ENCODE results near the gene CELF4.
"Not testable (repeated sequence)": the region's sequence is repeated elsewhere in the genome, so short reads cannot be mapped to it uniquely, and the experiment has no call there.

CELF4 gene

DNA sequence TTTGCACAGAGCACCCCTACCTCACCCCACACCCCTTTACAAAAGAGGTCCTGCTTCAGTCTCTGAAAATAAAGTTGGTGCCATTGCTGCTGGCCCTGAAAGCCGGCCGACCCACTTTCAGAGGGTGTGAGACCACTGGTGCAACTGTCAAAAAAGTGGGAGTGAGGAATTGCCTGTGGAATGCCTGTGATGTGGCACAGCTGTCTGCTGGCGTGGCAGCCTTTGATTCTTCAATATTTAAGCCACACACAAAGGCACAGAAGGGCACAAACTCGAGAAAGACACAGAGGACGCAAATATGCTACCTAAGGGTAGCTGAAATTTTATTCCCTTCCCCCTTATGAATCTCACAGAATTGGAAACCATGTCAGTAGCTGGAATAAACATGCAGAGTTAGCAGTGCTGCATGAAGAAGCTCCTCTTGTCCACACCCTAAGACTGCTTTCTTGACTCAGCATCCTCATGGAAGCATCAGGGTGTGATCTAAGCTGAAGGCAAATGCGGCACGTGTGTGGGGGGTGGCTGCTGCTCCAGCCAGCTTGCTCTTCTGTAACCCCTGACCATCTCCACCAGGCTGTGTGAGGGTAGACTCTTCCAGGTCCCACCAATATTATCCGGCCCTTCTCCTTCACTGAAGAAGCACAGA, 92.3 kb downstream of the CELF4 start:
- DNase-seq (ENCODE audit: low spot score) = no peak
- FAIRE-seq = no peak

GRCh38 chr18:37471637-37472036, 94.0 kb downstream of the CELF4 start:
- FAIRE-seq = no peak

DNA sequence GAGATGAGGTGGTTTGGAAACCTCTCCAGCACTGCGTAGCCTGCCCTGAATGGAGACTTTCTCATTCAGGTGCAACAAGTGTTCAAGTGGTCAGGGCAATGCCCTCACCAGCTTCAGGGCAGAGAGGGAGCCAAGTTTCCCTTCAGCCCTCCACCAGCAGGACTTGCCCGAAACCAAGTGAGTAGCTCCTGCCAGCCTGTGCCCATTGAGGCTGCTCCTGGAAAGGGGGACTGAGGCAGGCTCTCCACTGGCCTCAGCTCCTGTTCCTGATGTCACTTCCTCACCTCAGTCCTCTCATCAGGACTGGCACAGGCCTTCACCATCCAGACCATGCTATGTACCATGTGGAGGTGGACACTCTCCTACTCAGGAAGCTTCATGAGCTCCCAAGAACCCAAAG, 94.6 kb downstream of the CELF4 start:
- FAIRE-seq = no peak
- no peak for DNase-seq (ENCODE audit: low spot score)

More at GRCh38 chr18:37471637-37472036, 94.0 kb downstream of the CELF4 start:
- no peak for DNase-seq (ENCODE audit: low spot score)

DNA sequence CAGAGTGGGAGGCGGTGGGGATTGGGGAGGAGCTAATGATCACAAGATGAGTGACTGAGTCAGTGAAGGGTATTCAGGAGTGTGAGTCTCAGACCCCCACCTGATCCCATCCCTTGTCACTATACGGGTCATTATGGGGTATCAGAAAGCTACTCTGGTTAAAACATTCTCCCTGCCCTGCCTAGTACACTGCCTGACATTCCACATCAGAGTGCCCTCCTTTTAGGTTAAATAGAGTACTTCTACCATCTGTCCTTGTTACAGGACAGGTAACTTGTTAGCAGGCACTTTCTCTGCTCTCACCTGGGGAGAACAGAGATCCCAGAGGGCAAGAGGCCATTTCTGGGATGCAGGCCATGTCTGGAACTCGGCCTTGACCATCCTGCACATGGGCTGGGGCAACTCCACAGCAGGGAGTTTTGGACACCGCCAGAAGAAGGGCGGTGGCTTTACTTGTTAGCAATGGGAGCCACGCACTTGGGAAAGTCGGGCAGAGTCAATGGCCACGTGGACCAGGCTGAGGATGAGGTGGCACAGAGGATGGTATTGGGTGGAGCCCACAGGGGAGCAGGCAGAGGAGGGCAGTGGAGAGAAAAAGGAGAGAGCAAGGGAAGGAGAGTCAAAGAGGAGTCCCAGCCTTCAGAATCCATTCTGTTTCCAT, 98.5 kb downstream of the CELF4 start:
- DNase-seq (ENCODE audit: low spot score) = no peak
- no peak for FAIRE-seq

GRCh38 chr18:37465958-37466357, 99.6 kb downstream of the CELF4 start:
- no peak for FAIRE-seq
- DNase-seq (ENCODE audit: low spot score) = no peak

DNA sequence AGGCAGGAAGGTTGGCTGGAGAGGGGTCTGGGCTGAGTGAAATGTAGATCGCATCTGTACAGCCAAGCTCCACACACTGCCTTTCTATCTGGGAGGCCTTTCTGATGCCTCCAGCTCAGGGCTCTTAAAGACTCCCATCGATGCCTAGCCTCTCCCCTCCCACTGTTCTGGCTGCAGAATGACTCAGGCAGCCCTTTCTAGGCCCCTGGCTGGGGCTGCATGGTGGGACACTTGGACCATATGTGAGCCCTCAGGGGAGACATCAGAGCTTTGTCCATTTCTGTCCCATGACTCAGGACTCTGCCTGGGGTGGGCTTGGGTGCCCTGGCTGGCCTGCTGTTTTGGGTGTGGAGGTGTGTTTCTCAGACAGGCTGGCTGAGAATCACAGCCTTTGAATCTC, 101.3 kb downstream of the CELF4 start:
- DNase-seq (ENCODE audit: low spot score) (no peak), FAIRE-seq (no peak)

- not testable (repeated sequence) for DNase-seq (ENCODE audit: low spot score); FAIRE-seq
Observed at GRCh38 chr18:37461329-37461728, 104.3 kb downstream of the CELF4 start.

GRCh38 chr18:37460604-37461003, 105.0 kb downstream of the CELF4 start:
- DNase-seq (ENCODE audit: low spot score) = no peak
- FAIRE-seq = no peak

DNA sequence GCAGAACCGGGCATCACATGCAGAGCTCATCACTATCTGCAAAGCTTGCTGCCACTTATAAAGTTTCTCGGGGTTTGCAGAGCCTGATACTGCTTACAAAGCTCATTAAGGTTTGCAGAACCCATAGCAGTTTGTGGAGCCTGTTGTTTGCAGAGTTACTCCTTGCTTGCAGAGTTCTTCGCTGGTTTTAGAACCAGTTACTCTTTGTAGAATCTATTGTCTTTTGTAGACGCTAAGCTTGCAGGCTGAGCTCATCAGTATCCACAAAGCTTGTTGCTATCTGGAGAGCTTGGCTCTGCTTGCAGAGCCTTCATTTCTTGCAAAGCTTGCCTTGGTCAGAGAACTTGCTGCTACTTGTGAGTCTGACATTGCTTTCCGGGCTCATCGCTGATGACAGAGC, 106.9 kb downstream of the CELF4 start:
- FAIRE-seq (no peak), DNase-seq (ENCODE audit: low spot score) (no peak)

GRCh38 chr18:37457753-37458152, 107.8 kb downstream of the CELF4 start:
- FAIRE-seq = no peak
- DNase-seq (ENCODE audit: low spot score) = no peak

- DNase-seq (ENCODE audit: low spot score) (no peak), FAIRE-seq (no peak)
Observed at GRCh38 chr18:37457341-37457740, 108.3 kb downstream of the CELF4 start.

GRCh38 chr18:37456873-37457272, 108.7 kb downstream of the CELF4 start:
- FAIRE-seq = no peak

GRCh38 chr18:37456395-37456794, 109.2 kb downstream of the CELF4 start:
- FAIRE-seq (no peak), DNase-seq (ENCODE audit: low spot score) (no peak)

More at GRCh38 chr18:37456873-37457272, 108.7 kb downstream of the CELF4 start:
- DNase-seq (ENCODE audit: low spot score) = no peak

DNA sequence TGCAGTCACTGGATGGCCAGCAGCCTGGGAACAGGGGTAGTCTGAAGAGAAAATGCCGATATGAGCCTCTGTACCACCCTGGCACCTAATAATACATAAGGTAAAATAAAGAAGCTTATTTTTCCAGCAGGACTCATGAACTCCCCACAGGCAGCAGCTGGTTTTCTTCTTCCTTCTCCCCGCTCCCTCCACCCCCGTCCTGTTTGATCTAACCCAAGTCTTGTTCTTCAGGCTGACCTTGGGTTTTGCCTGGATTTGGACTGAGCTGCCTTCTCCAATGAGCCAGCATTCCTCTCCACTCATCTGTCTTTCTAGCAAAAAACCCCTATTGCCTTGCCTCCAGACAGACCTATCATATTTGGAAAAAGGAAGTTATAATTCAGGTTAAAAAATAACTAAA, 111.8 kb downstream of the CELF4 start:
- no peak for DNase-seq (ENCODE audit: low spot score)
- no peak for FAIRE-seq

- no peak for FAIRE-seq
- no peak for DNase-seq (ENCODE audit: low spot score)
Observed at GRCh38 chr18:37452682-37453385, 112.8 kb downstream of the CELF4 start.

DNA sequence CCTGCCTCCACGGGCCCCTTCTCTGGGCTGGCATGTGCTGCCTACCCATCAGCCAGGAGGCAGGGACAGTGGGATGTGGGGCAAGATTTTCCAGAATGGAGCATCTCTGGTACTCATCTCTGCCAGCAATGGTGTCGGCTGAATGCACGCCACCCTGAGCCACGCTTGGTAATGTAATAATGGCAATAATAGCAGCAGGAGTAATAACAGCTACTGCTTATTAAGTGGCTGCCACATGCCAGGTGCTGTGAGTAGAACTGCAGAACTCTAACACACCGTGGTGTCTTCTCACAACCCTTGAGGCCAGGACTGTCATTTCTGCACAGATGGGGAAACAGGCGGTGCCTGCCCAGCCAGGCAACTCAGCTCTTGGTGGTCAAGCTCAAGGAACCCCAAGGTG, 113.6 kb downstream of the CELF4 start:
- DNase-seq (ENCODE audit: low spot score) (no peak), FAIRE-seq (no peak)

DNA sequence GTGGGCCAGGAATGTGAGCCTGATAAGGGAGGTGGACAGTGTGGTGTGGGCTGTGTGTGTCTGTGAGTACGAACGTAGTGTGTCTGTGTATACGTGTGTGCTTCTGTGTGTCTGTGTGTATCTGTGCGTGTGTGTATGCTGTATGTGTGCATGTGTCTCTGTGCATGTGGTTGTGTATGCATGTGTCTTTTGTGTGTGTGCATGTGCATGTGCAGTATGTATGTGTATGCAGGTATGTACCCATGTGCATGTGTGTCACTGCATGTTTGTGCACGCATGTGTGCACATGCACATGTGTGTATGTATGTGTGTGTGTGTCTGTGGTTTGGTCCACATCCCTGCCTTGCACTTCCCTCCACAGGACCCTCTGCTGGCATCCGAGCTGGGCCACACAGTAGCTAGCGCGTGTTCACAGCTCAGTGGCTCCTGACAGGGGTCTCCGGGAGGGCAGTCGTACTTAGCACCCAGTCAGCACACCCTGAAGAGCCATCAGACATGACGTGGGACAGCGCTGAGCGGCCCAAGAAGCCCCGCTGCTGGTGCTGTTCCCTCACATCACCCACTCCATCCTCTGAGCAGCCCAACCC, 114.3 kb downstream of the CELF4 start:
- peak; percentile 78 for FAIRE-seq

DNA sequence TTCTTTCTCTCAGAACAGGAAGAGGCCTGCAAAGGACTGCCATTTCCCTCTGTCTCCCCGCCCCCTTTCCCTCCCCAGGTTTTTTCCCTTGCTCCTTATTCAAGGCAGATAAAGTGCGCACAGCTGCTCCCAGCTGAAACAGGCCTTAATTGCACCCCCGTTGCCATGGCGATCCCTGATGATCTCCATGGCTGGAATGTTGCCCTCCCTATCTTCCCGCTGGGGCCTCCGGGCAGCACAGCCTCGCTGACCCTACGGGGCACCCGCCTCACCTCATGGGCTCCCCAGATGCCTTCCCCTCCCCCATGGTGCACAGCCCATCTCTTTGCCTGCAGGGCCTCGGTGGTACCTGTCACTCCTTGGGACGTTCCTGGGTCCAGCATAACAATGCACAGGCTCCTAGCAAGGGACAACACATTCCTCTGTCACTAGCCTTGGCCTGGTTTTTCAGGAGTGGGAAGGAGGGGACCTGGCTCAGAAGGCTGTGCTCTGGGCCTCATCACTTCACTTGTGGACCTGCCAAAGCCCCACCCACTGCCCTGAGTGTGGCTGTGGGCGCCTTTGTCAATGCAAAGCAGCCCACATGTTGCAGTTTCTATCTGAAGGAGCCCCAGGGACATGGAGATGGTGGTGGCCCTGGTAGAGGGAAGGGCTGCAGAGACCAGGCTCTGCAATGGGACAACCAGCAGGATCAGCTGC, 115.0 kb downstream of the CELF4 start:
- FAIRE-seq (no peak), DNase-seq (ENCODE audit: low spot score) (no peak)

More for the DNA sequence above, 114.3 kb downstream of the CELF4 start:
- no peak for DNase-seq (ENCODE audit: low spot score)

DNA sequence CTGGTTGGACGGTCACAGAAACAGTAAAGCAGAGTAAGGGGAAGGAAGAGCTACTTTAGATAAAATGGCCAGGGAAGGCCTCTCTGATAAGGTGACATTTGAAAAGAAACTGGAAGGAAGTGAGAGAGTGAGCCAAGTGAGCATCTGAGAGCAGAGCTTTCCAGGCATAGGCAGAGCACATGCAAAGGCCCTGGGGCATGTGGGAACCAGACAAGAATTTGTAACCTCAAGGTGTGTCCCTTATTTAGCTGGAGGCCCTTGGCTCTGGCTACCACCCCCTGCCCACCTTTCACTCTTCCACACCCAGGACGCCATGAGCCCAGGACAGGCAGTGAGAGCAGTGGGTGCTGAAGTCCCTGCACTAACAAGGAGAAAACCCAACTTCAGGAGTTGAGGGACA, 116.0 kb downstream of the CELF4 start:
- FAIRE-seq (no peak), DNase-seq (ENCODE audit: low spot score) (no peak)

- no peak for DNase-seq (ENCODE audit: low spot score)
- no peak for FAIRE-seq
Observed at GRCh38 chr18:37448946-37449345, 116.7 kb downstream of the CELF4 start.

Measured in urothelium cell line (cell line).